CD4-positive, alpha-beta T cell treated with Interleukin-21 for 1 hour (primary cell): Measurements from ENCODE around the gene RPS19BP1.

Experiments used
- DNase-seq: peaks from one replicate; pipeline ENCODE4 v3.0.0-alpha.2; 2020

The RPS19BP1 gene

DNA sequence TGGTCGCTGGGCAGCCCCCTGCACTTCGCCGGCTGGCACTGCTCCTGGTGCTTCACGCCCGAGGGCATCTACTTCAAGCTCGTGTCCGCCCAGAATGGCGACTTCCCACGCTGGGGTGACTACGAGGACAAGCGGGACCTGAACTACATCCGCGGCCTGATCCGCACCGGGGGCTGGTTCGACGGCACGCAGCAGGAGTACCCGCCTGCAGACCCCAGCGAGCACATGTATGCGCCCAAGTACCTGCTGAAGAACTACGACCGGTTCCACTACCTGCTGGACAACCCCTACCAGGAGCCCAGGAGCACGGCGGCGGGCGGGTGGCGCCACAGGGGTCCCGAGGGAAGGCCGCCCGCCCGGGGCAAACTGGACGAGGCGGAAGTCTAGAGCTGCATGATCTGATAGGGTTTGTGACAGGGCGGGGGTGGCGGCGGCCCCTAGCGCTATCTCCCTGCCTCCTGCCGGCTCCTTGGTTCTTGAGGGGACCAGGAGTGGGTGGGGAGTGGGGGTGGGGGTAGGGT lies 43.9 kb downstream of the RPS19BP1 start:
- no peak for DNase-seq

DNA sequence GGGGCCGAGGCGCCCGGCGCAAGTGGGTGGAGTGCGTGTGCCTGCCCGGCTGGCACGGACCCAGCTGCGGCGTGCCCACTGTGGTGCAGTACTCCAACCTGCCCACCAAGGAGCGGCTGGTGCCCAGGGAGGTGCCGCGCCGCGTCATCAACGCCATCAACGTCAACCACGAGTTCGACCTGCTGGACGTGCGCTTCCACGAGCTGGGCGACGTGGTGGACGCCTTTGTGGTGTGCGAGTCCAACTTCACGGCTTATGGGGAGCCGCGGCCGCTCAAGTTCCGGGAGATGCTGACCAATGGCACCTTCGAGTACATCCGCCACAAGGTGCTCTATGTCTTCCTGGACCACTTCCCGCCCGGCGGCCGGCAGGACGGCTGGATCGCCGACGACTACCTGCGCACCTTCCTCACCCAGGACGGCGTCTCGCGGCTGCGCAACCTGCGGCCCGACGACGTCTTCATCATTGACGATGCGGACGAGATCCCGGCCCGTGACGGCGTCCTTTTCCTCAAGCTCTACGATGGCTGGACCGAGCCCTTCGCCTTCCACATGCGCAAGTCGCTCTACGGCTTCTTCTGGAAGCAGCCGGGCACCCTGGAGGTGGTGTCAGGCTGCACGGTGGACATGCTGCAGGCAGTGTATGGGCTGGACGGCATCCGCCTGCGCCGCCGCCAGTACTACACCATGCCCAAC lies 44.6 kb downstream of the RPS19BP1 start:
- DNase-seq: no peak

DNA sequence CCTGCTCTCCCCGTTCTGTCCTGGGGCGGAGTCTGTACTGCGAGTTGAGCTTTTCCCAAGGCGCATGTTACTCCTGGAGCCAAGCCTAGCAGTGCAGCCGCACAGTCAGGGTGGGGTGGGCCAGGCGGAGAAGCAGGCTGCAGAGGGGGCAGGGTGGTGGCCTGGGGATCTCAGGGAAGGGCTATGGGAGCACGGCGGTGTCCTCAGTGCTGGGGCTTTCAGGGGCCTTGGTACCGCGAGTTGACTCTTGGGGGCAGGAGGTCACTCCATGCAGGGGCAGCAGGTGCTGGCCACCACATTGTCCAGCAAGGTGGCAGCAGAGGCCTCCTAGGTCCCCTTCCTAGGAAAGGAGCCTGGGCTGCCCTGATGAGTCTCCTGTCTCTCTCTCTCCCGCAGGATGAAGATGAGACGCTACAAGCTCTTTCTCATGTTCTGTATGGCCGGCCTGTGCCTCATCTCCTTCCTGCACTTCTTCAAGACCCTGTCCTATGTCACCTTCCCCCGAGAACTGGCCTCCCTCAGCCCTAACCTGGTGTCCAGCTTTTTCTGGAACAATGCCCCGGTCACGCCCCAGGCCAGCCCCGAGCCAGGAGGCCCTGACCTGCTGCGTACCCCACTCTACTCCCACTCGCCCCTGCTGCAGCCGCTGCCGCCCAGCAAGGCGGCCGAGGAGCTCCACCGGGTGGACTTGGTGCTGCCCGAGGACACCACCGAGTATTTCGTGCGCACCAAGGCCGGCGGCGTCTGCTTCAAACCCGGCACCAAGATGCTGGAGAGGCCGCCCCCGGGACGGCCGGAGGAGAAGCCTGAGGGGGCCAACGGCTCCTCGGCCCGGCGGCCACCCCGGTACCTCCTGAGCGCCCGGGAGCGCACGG lies 45.4 kb downstream of the RPS19BP1 start:
- DNase-seq: no peak

DNA sequence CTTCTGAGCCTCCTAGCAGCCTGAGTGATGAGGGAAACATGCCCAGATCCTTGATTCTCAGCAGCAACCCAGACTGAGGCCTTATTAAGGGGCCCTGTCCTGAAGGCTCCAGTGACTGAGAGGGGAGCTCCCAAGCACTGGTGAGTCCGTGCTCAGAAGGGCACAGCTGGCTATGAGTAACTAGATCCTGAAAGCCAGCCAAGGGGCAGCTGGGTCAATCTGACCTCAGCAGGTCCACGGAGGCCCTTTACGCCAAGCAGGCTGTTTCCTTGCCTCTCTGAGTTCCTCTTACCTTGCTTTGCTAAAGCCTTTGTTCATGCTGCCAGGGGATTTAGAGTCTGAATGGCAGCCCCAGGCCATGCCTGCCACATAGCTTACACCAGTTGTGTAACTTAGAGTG lies 49.8 kb downstream of the RPS19BP1 start:
- DNase-seq: no peak

DNA sequence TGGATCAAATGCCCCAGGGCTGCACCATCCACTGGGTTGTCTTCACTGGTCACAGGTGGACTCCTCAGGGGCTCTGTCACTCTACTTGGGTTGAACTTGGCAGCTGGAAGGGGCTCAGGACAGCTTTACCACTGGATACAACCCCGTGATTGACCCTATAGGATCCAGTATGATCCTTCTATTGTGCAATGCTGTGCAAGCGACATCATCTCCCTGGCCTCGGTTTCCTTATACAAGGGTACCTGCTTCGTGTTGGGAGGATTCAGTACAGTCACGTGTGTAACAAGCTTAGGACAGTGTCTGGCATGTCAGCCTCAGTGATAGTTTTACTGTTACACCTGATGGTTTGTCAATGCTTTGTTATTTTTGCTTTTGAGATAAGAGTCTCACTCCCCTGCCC lies 51.0 kb downstream of the RPS19BP1 start:
- DNase-seq: no peak

DNA sequence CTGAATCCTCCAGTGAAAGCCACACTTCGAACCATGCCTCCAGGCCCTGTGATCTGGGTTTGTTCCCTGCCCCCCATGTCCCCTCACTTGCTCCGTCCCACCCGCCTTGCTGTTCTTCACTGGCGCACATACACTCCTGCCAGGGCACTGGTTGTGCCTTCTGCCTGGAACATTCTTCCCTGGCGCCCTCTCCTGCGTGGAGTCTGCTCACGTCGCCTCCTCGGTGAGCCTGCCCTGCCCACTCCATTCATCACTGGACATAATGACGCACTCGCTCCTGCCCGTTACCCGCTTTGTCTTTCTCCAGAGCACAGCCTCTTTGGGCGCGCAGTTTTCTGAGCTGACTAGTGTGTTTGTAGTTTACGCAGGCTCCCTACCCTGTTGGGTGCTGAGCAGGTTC lies 51.5 kb downstream of the RPS19BP1 start:
- DNase-seq: no peak

DNA sequence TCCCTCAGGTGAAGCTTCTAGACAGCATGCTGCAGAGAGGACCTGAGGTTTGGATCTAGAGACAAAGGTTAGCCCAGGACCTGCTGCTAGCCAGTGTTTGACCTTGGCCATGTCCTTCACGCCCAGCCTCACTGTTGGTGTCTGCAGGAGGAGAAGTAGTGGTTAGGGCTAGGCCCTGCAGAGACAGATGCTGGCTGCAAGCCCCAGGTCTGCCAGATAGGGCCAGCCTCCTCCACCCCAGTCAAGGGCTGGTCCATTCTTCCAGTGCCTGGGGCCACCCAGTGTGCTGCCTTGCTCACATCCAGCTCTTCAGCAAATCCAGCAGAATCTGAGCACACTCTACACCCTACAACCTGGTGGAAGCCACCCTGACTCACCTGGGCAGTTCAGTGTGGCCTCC lies 52.0 kb downstream of the RPS19BP1 start:
- no peak for DNase-seq

DNA sequence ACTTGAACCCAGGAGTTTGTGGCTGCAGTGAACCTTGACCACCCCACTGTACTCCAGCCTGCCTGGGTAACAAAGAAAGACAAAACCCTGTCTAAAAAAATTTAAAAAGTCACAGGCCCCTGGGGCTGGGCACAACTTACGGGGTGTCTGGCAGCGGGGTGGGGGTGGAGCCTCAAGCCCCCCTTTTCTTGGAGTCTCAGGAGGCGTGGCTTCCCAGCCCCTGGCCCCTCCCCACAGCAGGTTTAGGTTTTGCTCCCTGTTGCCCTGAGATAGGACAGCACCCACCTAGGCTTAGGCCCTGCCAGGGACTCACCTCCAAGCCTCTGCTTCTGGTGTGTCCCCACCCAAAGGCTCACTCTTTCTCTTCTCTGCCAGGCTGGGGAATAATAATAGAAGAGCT lies 53.3 kb downstream of the RPS19BP1 start:
- DNase-seq: no peak
